Heart left ventricle (tissue), 16 donors: ENCODE measurements around the gene IFI30. TPM values are rescaled to one million over a fixed set of nuclear protein-coding genes. Genes with fewer than 3 reads are reported as not detected.

ENCODE experiments used
- ATAC-seq, 4 donors: fragments of 200-7000 bp; cut with Tn5 transposase; one replicate each; pipeline ENCODE4 v1.9.1; 2020 to 2022; ENCODE audit warnings: moderate library complexity in 4 of 4, mild to moderate bottlenecking in 3 of 4, moderate number of reproducible peaks in 1 of 4
- DNase-seq, 5 donors: peaks; one replicate each; pipeline ENCODE4 v3.0.0-alpha.2; 2020
- H3K27ac ChIP-seq, 12 donors: fragments of 200-600 bp; sonication (generic) in 4 of 12; one replicate each; pipeline versions ENCODE4 v1.5.0 to v1.8.0; 2016 to 2022; ENCODE audit warnings: mild to moderate bottlenecking in 2 of 12
- H3K27me3 ChIP-seq, 9 donors: fragments of 200-600 bp; sonication (generic) in 2 of 9; one replicate each; pipeline versions ENCODE4 v1.5.1 to v1.8.0; 2016 to 2022; ENCODE audit warnings: mild to moderate bottlenecking in 3 of 9
- H3K36me3 ChIP-seq, 9 donors: fragments of 200-600 bp; sonication (generic) in 2 of 9; one replicate each; pipeline versions ENCODE4 v1.5.0 to v1.8.0; 2018 to 2022; ENCODE audit warnings: mild to moderate bottlenecking in 2 of 9
- H3K4me1 ChIP-seq, 12 donors: fragments of 200-600 bp; sonication (generic) in 4 of 12; one replicate each; pipeline versions ENCODE4 v1.5.0 to v1.8.0; 2016 to 2022; ENCODE audit warnings: mild to moderate bottlenecking in 3 of 12
- H3K4me3 ChIP-seq, 12 donors: fragments of 200-600 bp; sonication (generic) in 4 of 12; one replicate each; pipeline versions ENCODE4 v1.5.0 to v1.8.0; 2017 to 2022; ENCODE audit warnings: mild to moderate bottlenecking in 9 of 12, moderate library complexity in 4 of 12
- H3K9me3 ChIP-seq, 12 donors: fragments of 200-600 bp; sonication (generic) in 4 of 12; one replicate each; pipeline versions ENCODE4 v1.5.0 to v1.8.0; 2016 to 2022; ENCODE audit warnings: mild to moderate bottlenecking in 1 of 12
- CTCF ChIP-seq, 12 donors: fragments of 200-600 bp; sonication (generic) in 4 of 12; IDR thresholded peaks; one replicate each; pipeline versions ENCODE4 v1.5.0 to v1.8.0; 2018 to 2022; ENCODE audit warnings: antibody characterized with exemption in 12 of 12, mild to moderate bottlenecking in 5 of 12
- POLR2A ChIP-seq, 2 donors: fragments of 450-650 bp; IDR thresholded peaks; one replicate each; pipeline ENCODE4 v1.6.1; 2017; ENCODE audit warnings: antibody characterized with exemption in 2 of 2, mild to moderate bottlenecking in 2 of 2, moderate library complexity in 2 of 2
- WGBS, 4 donors: extraction: QIAGEN DNeasy Blood & Tissue Kit in 2 of 4; methylation state at CpG; one replicate each; pipeline versions ENCODE4 v1.1.5 to v1.1.7; 2013 to 2018; 5-methylcytosine and 5-hydroxymethylcytosine counted together
- intact Hi-C, 10 donors: fragments of 100-400 bp; cut with DNase I; formaldehyde crosslinking; loops; one replicate each; pipeline versions ENCODE4 v1.11.1 to v1.14.2; 2022
- polyA plus RNA-seq, 2 donors: library from polyadenylated mRNA; stranded (reverse); fragments of 200-250 nt; gene quantifications; one replicate each; pipeline ENCODE4 v1.2.3, GENCODE V29; 2013
- total RNA-seq, 9 donors: library from RNA; depleted of rRNA in 2 of 9; stranded (reverse); fragments of >200 nt in 2 of 9; fragmentation: NEBNext Ultra II Directional in 3 of 9; extraction: Animal tissue kit (Norgen Biotek cat#: 25700) in 3 of 9; gene quantifications; one replicate each; pipeline versions ENCODE4 v1.1.0 to v1.2.4, GENCODE V29; 2016 to 2023
- donor health status: ischemic (EF 13 %, LVEDD 7.1; RV severe dilation, severe dysfunction).
- donor health status: healthy with polysubstance abuse.
- donor health status: DM: no; HTN: yes; CAD: no.
- donor health status: DM: no; HTN: no; CAD: no.
- donor health status: ischemic (EF 25% LVEDD 6.9; RV normal size, moderate dysfunction).
- donor health status: ischemic (EF 25% LVEDD 5.7; RV mildly dilated, moderate dysfunction).
- donor health status: healthy.
- donor health status: DM: yes; HTN: yes; CAD: no.
- donor health status: ischemic (EF 35%, LVEDD 5.7; RV mildly dilated, moderate dysfunction).
- donor health status: nonischemic (EF 11% LVEDD 7.7; RV severe dilation, severe dysfunction).
- donor health status: DM: yes; HTN: yes; CAD: no.
- donor health status: PGD.
- donor health status: ischemic (EF 29% LVEDD 5.4; RV normal size, mild dysfunction).
- donor health status: nonischemic (EF 23%, LVEDD 6.1; RV moderate dilation, normal function).

IFI30 gene
- total and polyA plus RNA-seq, 11 donors: 8.9 to 455 (median 15.2) TPM

GRCh38 chr19:18224525-18225354 lies 51.1 kb downstream of the IFI30 start:
- Histone ChIP-seq H3K4me1 (peaks cover 0 to 44% (median 22%) of the 10 kb centered on the region in 12 donors), H3K27ac (peak overlapping the region; percentile 36 to 93 (median 69)), H3K4me3 (peak overlapping the region; percentile 9 to 64 (median 50)), H3K9me3 (no peaks in the 10 kb centered on the region), H3K36me3 (no peaks in the 10 kb centered on the region), H3K27me3 (peaks cover 18 to 67% (median 24%) of the 10 kb centered on the region in 9 donors)
- DNase-seq (peak; percentile 97 to 99 (median 98)), ATAC-seq (peak; percentile 98 to 99 (median 98))
- WGBS, 4 donors: 1 to 2% (median 1%) methylated on average over 55 to 81 of the region's 81 CpGs
- TF ChIP-seq CTCF (IDR thresholded peaks at IDR 0.05) (no peak), POLR2A (IDR thresholded peaks at IDR 0.05) (peak in 1 of 2 donors; percentile 7)
- intact Hi-C loops: loop anchor here in 3 of 10 donors (1.0 to 5.0 kb wide), 3 partner anchors 20 to 72 kb away; partner anchors contain the start of genes PIK3R2 (in 2 of the 3) and RAB3A (in 1 of the 3)

GRCh38 chr19:18225355-18225701 lies 51.7 kb downstream of the IFI30 start:
- H3K36me3 ChIP-seq: no peaks in the 10 kb centered on the region
- no peak for TF ChIP-seq CTCF (IDR thresholded peaks at IDR 0.05)
- no peak for TF ChIP-seq POLR2A (IDR thresholded peaks at IDR 0.05)
- ATAC-seq (no peak), DNase-seq (peak in 1 of 5 donors; percentile 43)
- peaks cover 0 to 44% (median 22%) of the 10 kb centered on the region in 12 donors for H3K4me1 ChIP-seq
- intact Hi-C loops: loop anchor here in 1 of 10 donors (2.0 kb wide), 1 partner anchor 21 kb away; the partner anchor contains the start of gene RAB3A
- peak overlapping the region in 9 of 12 donors; percentile 5 to 64 (median 47) for H3K4me3 ChIP-seq
- peak overlapping the region; percentile 36 to 93 (median 69) for H3K27ac ChIP-seq
- peaks cover 18 to 66% (median 24%) of the 10 kb centered on the region in 9 donors for H3K27me3 ChIP-seq
- H3K9me3 ChIP-seq: no peaks in the 10 kb centered on the region
- WGBS, 4 donors: 14 to 24% (median 17%) methylated on average over 16 of the region's 16 CpGs

GRCh38 chr19:18225702-18226468 lies 52.3 kb downstream of the IFI30 start, which contains the start of gene PDE4C:
Gene PDE4C, minus strand, starts transcription at chr19:18226438. Its CDS starts 23 bp downstream, at chr19:18226415.
- Histone ChIP-seq H3K36me3 (no peaks in the 10 kb centered on the region), H3K4me3 (peak within 1 kb of the TSS in 11 of 12 donors; percentile 8 to 64 (median 46)), H3K27me3 (peaks cover 14 to 60% (median 24%) of the 10 kb centered on the region in 9 donors), H3K4me1 (peaks cover 0 to 44% (median 22%) of the 10 kb centered on the region in 12 donors), H3K9me3 (no peaks in the 10 kb centered on the region), H3K27ac (peak within 1 kb of the TSS; percentile 36 to 93 (median 69))
- intact Hi-C loops: loop anchor here in 1 of 10 donors (2.0 kb wide), 1 partner anchor 21 kb away; the partner anchor contains the start of gene RAB3A
- WGBS, 4 donors: 4 to 12% (median 5%) methylated on average over 28 to 51 of the region's 51 CpGs
- DNase-seq (peak; percentile 66 to 82 (median 68)), ATAC-seq (peak in 2 of 4 donors; percentile 18 to 26)
- TF ChIP-seq CTCF (IDR thresholded peaks at IDR 0.05): no peak
- TF ChIP-seq POLR2A (IDR thresholded peaks at IDR 0.05): no peak
